HCT116 (cell line): ENCODE results near the gene CAMK2D. TPM values are rescaled to one million over a fixed set of nuclear protein-coding genes. Genes with fewer than 3 reads are reported as not detected.
A peak's percentile ranks its signal among the peaks of the same experiment; 100 is the strongest.

ENCODE experiments used
- ATAC-seq: fragments of 200-7000 bp; cut with Tn5 transposase; 2 replicates; pipeline ENCODE4 v1.9.1; 2020; ENCODE audit warnings: mild to moderate bottlenecking, moderate library complexity
- BruUV-seq: library from RNA; stranded (reverse); fragments of 400-500 nt; replicated peaks from 2 replicates; lab custom pipeline; 2021; lab: Mats Ljungman, UMichigan
- CTCF ChIA-PET: fragments of 300-600 bp; sonication (Branson Sonifier 250); formaldehyde crosslinking; loops from one replicate; lab custom pipeline; 2021; ENCODE audit warnings: antibody characterized with exemption; lab: Charles Lee
- POLR2A ChIA-PET: fragments of 300-600, 350-600 bp; sonication (Branson Sonifier 250); formaldehyde crosslinking; loops from one replicate; lab custom pipeline; 2021; ENCODE audit warnings: antibody characterized with exemption; lab: Charles Lee
- RAD21 ChIA-PET, 2 experiments: fragments of 300-600 bp; sonication (Branson Sonifier 250); formaldehyde crosslinking; loops; one replicate each; lab custom pipeline; 2023; ENCODE audit warnings: low total read pairs in 2 of 2; ENCODE audit not compliant: uncharacterized antibody in 2 of 2, unreplicated experiment in 2 of 2, low non-redundant PET in 1 of 2; lab: Charles Lee
- DNase-seq: peaks from one replicate; pipeline ENCODE4 v3.0.0-alpha.2; 2010; ENCODE audit warnings: low read depth, low spot score
- H2AFZ ChIP-seq: fragments of 200-600 bp; shearing (Covaris generic), sonication (generic); 2 replicates; pipeline ENCODE4 v1.6.1; 2017; ENCODE audit warnings: low read depth, mixed run types, mixed read lengths, antibody characterized with exemption, low read length; ENCODE audit not compliant: poor library complexity, severe bottlenecking
- H3K27ac ChIP-seq: 2 replicates; pipeline ENCODE4 v1.5.1; 2012; ENCODE audit warnings: low read depth, low read length
- H3K27me3 ChIP-seq: fragments of 200-600 bp; sonication (generic); 2 replicates; pipeline ENCODE4 v1.6.1; 2016; ENCODE audit warnings: mixed run types, low read length, mixed read lengths; ENCODE audit not compliant: insufficient read depth
- H3K36me3 ChIP-seq, 2 experiments: fragments of 200-500 bp in 1 of 2; fragments of 200-600 bp in 1 of 2; sonication (Bioruptor generic) in 1 of 2; sonication (generic) in 1 of 2; 2 replicates each; pipeline versions ENCODE4 v1.5.1 to v1.6.1; 2014 to 2016; ENCODE audit warnings: low read length in 2 of 2, inconsistent platforms in 1 of 2, mixed read lengths in 1 of 2, mixed run types in 1 of 2; ENCODE audit not compliant: insufficient read depth in 2 of 2, control insufficient read depth in 1 of 2
- H3K4me1 ChIP-seq, 2 experiments: fragments of 200-600 bp in 1 of 2; sonication (generic) in 1 of 2; 2 replicates each; pipeline versions ENCODE4 v1.5.1 to v1.6.1; 2012 to 2017; ENCODE audit warnings: low read length in 2 of 2, inconsistent platforms in 1 of 2, mild to moderate bottlenecking in 1 of 2, mixed read lengths in 1 of 2, mixed run types in 1 of 2, moderate library complexity in 1 of 2; ENCODE audit not compliant: insufficient read depth in 2 of 2, control insufficient read depth in 1 of 2
- H3K4me2 ChIP-seq: fragments of 200-600 bp; sonication (generic); 2 replicates; pipeline ENCODE4 v1.6.1; 2017; ENCODE audit warnings: mixed run types, low read length, mixed read lengths
- H3K4me3 ChIP-seq, 2 experiments: fragments of 200-600 bp in 1 of 2; sonication (generic) in 1 of 2; replicated peaks in 1 of 2; 2 replicates each; pipeline ENCODE4 v1.5.1; 2011 to 2016; ENCODE audit warnings: low read length in 2 of 2, control low read depth in 1 of 2, low read depth in 1 of 2, mild to moderate bottlenecking in 1 of 2, mixed read lengths in 1 of 2, mixed run types in 1 of 2
- H3K79me2 ChIP-seq: fragments of 200-600 bp; sonication (generic); 2 replicates; pipeline ENCODE4 v1.6.1; 2017; ENCODE audit warnings: mild to moderate bottlenecking, mixed run types, low read length, moderate library complexity, mixed read lengths; ENCODE audit not compliant: insufficient read depth
- H3K9ac ChIP-seq: fragments of 200-600 bp; sonication (generic); 2 replicates; pipeline ENCODE4 v1.6.1; 2016; ENCODE audit warnings: low read length, mixed read lengths
- H3K9me2 ChIP-seq: fragments of 200-600 bp; sonication (generic), shearing (Covaris generic); 2 replicates; pipeline ENCODE4 v1.6.1; 2017; ENCODE audit warnings: mixed run types, mild to moderate bottlenecking, moderate library complexity; ENCODE audit not compliant: insufficient read depth
- H3K9me3 ChIP-seq, 2 experiments: fragments of 200-500 bp in 1 of 2; fragments of 200-600 bp in 1 of 2; sonication (Bioruptor generic) in 1 of 2; sonication (generic) in 1 of 2; 2 replicates each; pipeline ENCODE4 v1.6.1; 2014 to 2017; ENCODE audit warnings: low read length in 2 of 2, mixed read lengths in 2 of 2, inconsistent platforms in 1 of 2, low read depth in 1 of 2, mild to moderate bottlenecking in 1 of 2, mixed run types in 1 of 2, moderate library complexity in 1 of 2; ENCODE audit not compliant: control insufficient read depth in 1 of 2, insufficient read depth in 1 of 2
- H4K20me1 ChIP-seq: fragments of 200-600 bp; sonication (generic), shearing (Covaris generic); 2 replicates; pipeline ENCODE4 v1.6.1; 2017; ENCODE audit warnings: mixed run types, mild to moderate bottlenecking, moderate library complexity; ENCODE audit not compliant: insufficient read depth
- CEBPB ChIP-seq: IDR thresholded peaks from 2 replicates; pipeline ENCODE4 v1.6.1; 2012; ENCODE audit warnings: low read depth
- EZH2phosphoT487 ChIP-seq: fragments of 200-600 bp; IDR thresholded peaks from 2 replicates; pipeline ENCODE4 v1.6.1; 2018; ENCODE audit warnings: antibody characterized with exemption, borderline replicate concordance
- FOSL1 ChIP-seq: IDR thresholded peaks from 2 replicates; pipeline ENCODE4 v1.6.1; 2012; ENCODE audit warnings: low read depth
- POLR2A ChIP-seq: IDR thresholded peaks from 2 replicates; pipeline ENCODE4 v1.7.0; 2011; ENCODE audit warnings: borderline replicate concordance; ENCODE audit not compliant: insufficient read depth, insufficient read length; ENCODE audit errors: extremely low read depth
- POLR2AphosphoS5 ChIP-seq: IDR thresholded peaks from 2 replicates; pipeline ENCODE4 v1.6.1; 2011; ENCODE audit warnings: mild to moderate bottlenecking, low read depth, low read length, moderate library complexity
- RAD21 ChIP-seq: IDR thresholded peaks from 2 replicates; pipeline ENCODE4 v1.6.1; 2012; ENCODE audit warnings: low read depth, mild to moderate bottlenecking
- SIN3A ChIP-seq: IDR thresholded peaks from 2 replicates; pipeline ENCODE4 v1.6.1; 2012; ENCODE audit warnings: low read depth
- YY1 ChIP-seq: IDR thresholded peaks from 2 replicates; pipeline ENCODE4 v1.6.1; 2011; ENCODE audit warnings: low read length, low read depth, moderate library complexity, mild to moderate bottlenecking; ENCODE audit not compliant: insufficient replicate concordance; ENCODE audit errors: extremely low read depth
- ZNF274 ChIP-seq: fragments of 200-500 bp; sonication (Bioruptor generic); IDR thresholded peaks from 2 replicates; pipeline ENCODE4 v1.6.1; 2014; ENCODE audit warnings: mild to moderate bottlenecking, low read depth, low read length, inconsistent platforms
- intact Hi-C: fragments of 100-400 bp; cut with micrococcal nuclease; formaldehyde crosslinking; loops from 2 replicates; pipeline ENCODE4 v1.10.0; 2022
- total RNA-seq: library from RNA; stranded (reverse); gene quantifications from one replicate; pipeline ENCODE4 v1.2.1, GENCODE V29; 2021; ENCODE audit not compliant: unreplicated experiment
- TF ChIP-seq, protein P1 (sequence below), 3 experiments: fragments of 200-600 bp in 1 of 3; sonication (generic) in 1 of 3; IDR thresholded peaks in 2 of 3; conservative IDR thresholded peaks in 1 of 3; 2 replicates each; pipeline ENCODE4 v1.5.1; 2012 to 2017; ENCODE audit warnings: low read depth in 2 of 3, low read length in 2 of 3, antibody characterized with exemption in 1 of 3, borderline replicate concordance in 1 of 3, control low read depth in 1 of 3, mild to moderate bottlenecking in 1 of 3, mixed read lengths in 1 of 3, mixed run types in 1 of 3, moderate library complexity in 1 of 3; ENCODE audit not compliant: insufficient read depth in 1 of 3
- TF ChIP-seq, protein P2 (sequence below): IDR thresholded peaks from 2 replicates; pipeline ENCODE4 v1.6.1; 2012; ENCODE audit warnings: low read depth

The CAMK2D gene
- total RNA-seq, 1 experiment from 2014 or later, result 67.0 TPM

DNA sequence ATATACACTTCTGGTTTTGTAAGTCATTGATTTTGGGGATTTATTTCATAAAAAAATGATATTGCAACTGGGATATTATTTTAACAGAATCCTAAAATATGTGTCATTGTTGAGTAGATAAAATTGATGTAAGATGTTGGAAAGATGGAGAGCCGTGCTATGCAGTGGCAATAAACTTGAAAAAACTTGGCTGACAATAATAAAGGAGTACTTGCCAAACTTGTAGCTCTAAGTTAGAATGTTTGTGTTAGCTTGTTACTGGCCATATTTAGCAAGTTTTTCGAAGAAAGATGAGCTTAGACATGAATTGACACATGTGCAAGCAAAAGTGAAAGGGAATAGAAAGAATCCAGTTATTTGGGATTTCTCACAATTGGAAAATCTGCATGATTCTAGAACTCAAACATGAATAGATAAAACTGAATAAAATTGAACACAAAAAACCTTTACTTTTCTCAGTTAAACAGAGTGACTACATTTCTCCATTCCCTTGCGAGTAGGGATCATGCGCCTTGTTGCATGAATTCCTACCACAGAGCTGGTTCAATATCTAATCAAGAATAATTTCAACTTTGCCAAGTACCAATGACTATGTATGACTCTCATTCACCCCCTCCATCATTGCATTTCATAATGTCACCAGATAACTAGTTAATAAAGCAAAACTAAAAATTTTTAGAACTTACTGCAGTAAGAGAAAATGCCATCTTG is 327.8 kb downstream of the CAMK2D start:
- ChIA-PET CTCF (no interaction called here), RAD21 (interaction anchor here in 1 of 2 experiments (1.2 kb wide), 1 partner anchor 35 kb away, joined by 3 read pairs; no protein-coding TSS in a partner anchor), POLR2A (interaction anchor here (0.7 to 1.9 kb wide), 5 partner anchors 10 to 67 kb away, joined by 3 to 7 read pairs (median 5); no protein-coding TSS in a partner anchor)
- no peaks in the 10 kb centered on the region for H3K36me3 ChIP-seq
- no peak overlapping the region for H3K9ac ChIP-seq
- no peaks in the 10 kb centered on the region for H3K27me3 ChIP-seq
- intact Hi-C loops, result no loop called here
- no peaks in the 10 kb centered on the region for H3K9me2 ChIP-seq
- DNase-seq (no peak), ATAC-seq (no peak)
- no peak overlapping the region for H3K4me3 ChIP-seq
- H4K20me1 ChIP-seq, result no peaks in the 10 kb centered on the region
- peak overlapping the region; percentile 23; the same call in 1 of the 2 replicates for H3K27ac ChIP-seq
- peak overlapping the region; percentile 62 for H2AFZ ChIP-seq
- H3K9me3 ChIP-seq, result no peaks in the 10 kb centered on the region
- H3K4me1 ChIP-seq, result peaks cover 37 to 55% of the 10 kb centered on the region in 2 experiments
- BruUV-seq, result TSS peak; percentile 76
- H3K4me2 ChIP-seq, result peak overlapping the region; percentile 37
- no peaks in the 10 kb centered on the region for H3K79me2 ChIP-seq
- TF ChIP-seq POLR2A (no peak), RAD21 (no peak), FOSL1 (no peak), SIN3A (no peak), POLR2AphosphoS5 (no peak), EZH2phosphoT487 (no peak), CEBPB (no peak), YY1 (no peak), ZNF274 (no peak)
- TF ChIP-seq, protein P1, sequence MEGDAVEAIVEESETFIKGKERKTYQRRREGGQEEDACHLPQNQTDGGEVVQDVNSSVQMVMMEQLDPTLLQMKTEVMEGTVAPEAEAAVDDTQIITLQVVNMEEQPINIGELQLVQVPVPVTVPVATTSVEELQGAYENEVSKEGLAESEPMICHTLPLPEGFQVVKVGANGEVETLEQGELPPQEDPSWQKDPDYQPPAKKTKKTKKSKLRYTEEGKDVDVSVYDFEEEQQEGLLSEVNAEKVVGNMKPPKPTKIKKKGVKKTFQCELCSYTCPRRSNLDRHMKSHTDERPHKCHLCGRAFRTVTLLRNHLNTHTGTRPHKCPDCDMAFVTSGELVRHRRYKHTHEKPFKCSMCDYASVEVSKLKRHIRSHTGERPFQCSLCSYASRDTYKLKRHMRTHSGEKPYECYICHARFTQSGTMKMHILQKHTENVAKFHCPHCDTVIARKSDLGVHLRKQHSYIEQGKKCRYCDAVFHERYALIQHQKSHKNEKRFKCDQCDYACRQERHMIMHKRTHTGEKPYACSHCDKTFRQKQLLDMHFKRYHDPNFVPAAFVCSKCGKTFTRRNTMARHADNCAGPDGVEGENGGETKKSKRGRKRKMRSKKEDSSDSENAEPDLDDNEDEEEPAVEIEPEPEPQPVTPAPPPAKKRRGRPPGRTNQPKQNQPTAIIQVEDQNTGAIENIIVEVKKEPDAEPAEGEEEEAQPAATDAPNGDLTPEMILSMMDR (IDR thresholded peaks at IDR 0.05 in 2 of 3, conservative IDR thresholded peaks at IDR 0.05 in 1 of 3; ENCODE audit: borderline replicate concordance in 1 of 3, insufficient read depth in 1 of 3, low read depth in 2 of 3, low read length in 2 of 3), result no peak
- TF ChIP-seq, protein P2, sequence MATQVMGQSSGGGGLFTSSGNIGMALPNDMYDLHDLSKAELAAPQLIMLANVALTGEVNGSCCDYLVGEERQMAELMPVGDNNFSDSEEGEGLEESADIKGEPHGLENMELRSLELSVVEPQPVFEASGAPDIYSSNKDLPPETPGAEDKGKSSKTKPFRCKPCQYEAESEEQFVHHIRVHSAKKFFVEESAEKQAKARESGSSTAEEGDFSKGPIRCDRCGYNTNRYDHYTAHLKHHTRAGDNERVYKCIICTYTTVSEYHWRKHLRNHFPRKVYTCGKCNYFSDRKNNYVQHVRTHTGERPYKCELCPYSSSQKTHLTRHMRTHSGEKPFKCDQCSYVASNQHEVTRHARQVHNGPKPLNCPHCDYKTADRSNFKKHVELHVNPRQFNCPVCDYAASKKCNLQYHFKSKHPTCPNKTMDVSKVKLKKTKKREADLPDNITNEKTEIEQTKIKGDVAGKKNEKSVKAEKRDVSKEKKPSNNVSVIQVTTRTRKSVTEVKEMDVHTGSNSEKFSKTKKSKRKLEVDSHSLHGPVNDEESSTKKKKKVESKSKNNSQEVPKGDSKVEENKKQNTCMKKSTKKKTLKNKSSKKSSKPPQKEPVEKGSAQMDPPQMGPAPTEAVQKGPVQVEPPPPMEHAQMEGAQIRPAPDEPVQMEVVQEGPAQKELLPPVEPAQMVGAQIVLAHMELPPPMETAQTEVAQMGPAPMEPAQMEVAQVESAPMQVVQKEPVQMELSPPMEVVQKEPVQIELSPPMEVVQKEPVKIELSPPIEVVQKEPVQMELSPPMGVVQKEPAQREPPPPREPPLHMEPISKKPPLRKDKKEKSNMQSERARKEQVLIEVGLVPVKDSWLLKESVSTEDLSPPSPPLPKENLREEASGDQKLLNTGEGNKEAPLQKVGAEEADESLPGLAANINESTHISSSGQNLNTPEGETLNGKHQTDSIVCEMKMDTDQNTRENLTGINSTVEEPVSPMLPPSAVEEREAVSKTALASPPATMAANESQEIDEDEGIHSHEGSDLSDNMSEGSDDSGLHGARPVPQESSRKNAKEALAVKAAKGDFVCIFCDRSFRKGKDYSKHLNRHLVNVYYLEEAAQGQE, result no peak
